Fibroblast of lung (primary cell): ENCODE data around the gene MAPKBP1.

Experiments used
- CTCF ChIP-seq, 2 donors: IDR thresholded peaks in 1 of 2; conservative IDR thresholded peaks in 1 of 2; 1 replicate in 1 of 2; 2 replicates in 1 of 2; pipeline ENCODE4 v1.5.1; 2011 to 2012; ENCODE audit warnings: low read length in 2 of 2, control low read depth in 1 of 2, inconsistent platforms in 1 of 2, low read depth in 1 of 2, mild to moderate bottlenecking in 1 of 2
- EZH2 ChIP-seq: IDR thresholded peaks from 2 replicates; pipeline ENCODE4 v1.5.1; 2012; ENCODE audit warnings: low read length, control low read depth, mild to moderate bottlenecking; ENCODE audit errors: missing control alignments

GRCh38 chr15:41868321-41868720 is 94.0 kb downstream of the MAPKBP1 start:
- TF ChIP-seq CTCF (conservative IDR thresholded peaks at IDR 0.05 in 1 of 2, IDR thresholded peaks at IDR 0.05 in 1 of 2; ENCODE audit: low read depth in 1 of 2, low read length in 2 of 2) (no peak), EZH2 (no peak)
